BLaER1 (cell line): ENCODE data around the gene ABI2.

Experiments
- H3K27ac ChIP-seq: shearing (Covaris generic); formaldehyde crosslinking; 2 replicates; pipeline ENCODE4 v1.8.1; 2022
- H3K27me3 ChIP-seq: shearing (Covaris generic); formaldehyde crosslinking; 2 replicates; pipeline ENCODE4 v1.8.1; 2022
- H3K36me3 ChIP-seq: shearing (Covaris generic); formaldehyde crosslinking; 2 replicates; pipeline ENCODE4 v1.8.1; 2022
- H3K4me1 ChIP-seq: shearing (Covaris generic); formaldehyde crosslinking; 2 replicates; pipeline ENCODE4 v1.8.1; 2022
- H3K4me2 ChIP-seq: shearing (Covaris generic); formaldehyde crosslinking; 2 replicates; pipeline ENCODE4 v1.8.1; 2022
- H3K4me3 ChIP-seq: shearing (Covaris generic); formaldehyde crosslinking; 2 replicates; pipeline ENCODE4 v1.8.1; 2022
- H3K9ac ChIP-seq: shearing (Covaris generic); formaldehyde crosslinking; 2 replicates; pipeline ENCODE4 v1.8.1; 2022
- H3K9me3 ChIP-seq: shearing (Covaris generic); formaldehyde crosslinking; 2 replicates; pipeline ENCODE4 v1.8.1; 2022
- H4K20me1 ChIP-seq: shearing (Covaris generic); formaldehyde crosslinking; 2 replicates; pipeline ENCODE4 v1.8.1; 2022
- Cebpa-rat ChIP-seq: shearing (Covaris generic); IDR thresholded peaks from 2 replicates; pipeline ENCODE4 v1.8.1; 2022

ABI2 gene

DNA sequence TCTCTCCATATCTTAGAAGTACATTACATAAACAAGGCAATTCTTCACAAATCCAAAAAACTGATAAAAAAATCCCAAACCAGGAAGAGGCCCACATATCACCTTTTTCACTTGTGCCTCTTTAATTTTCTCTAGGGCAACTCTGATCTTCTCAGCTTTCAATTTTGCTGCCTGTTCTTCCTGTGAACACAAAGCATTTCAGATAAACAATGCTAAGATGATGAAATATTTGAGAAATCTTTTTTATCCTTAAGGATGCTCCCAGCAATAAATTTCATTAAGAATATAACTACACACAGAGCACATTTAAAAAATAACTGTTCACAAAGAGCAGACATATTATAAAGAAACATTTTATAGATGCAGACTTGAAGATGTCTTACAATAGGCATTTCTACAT is 133.6 kb downstream of the ABI2 start:
- TF ChIP-seq Cebpa-rat = no peak
- no peak overlapping the region for H3K4me3 ChIP-seq
- H3K9me3 ChIP-seq = no peaks in the 10 kb centered on the region
- no peak overlapping the region for H3K27ac ChIP-seq
- H3K36me3 ChIP-seq = no peaks in the 10 kb centered on the region
- H3K27me3 ChIP-seq = no peaks in the 10 kb centered on the region
- H4K20me1 ChIP-seq = no peaks in the 10 kb centered on the region
- H3K4me2 ChIP-seq = no peak overlapping the region
- no peak overlapping the region for H3K9ac ChIP-seq
- H3K4me1 ChIP-seq = no peaks in the 10 kb centered on the region

DNA sequence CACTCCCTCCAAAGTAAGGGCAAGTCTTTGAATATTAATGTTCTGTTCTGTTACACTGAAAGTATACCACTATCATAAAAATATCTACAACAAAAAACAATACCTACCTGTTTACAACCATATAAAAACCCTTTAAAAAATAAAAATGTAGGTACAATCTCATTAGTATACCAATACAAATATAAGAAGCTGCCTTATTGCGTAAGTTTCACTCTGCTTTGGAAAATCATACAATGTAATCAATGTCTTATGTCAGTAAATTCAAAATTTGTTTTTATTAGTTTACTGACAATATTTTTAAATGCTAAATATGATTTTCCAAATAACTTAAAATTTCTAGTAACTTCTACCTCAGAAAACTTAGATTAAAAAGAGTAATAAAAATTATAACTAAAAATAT is 134.1 kb downstream of the ABI2 start:
- no peak overlapping the region for H3K4me3 ChIP-seq
- no peak overlapping the region for H3K4me2 ChIP-seq
- no peaks in the 10 kb centered on the region for H3K36me3 ChIP-seq
- no peak overlapping the region for H3K9ac ChIP-seq
- no peak for TF ChIP-seq Cebpa-rat
- H4K20me1 ChIP-seq = no peaks in the 10 kb centered on the region
- H3K27ac ChIP-seq = no peak overlapping the region
- H3K9me3 ChIP-seq = no peaks in the 10 kb centered on the region
- H3K27me3 ChIP-seq = no peaks in the 10 kb centered on the region
- no peaks in the 10 kb centered on the region for H3K4me1 ChIP-seq

DNA sequence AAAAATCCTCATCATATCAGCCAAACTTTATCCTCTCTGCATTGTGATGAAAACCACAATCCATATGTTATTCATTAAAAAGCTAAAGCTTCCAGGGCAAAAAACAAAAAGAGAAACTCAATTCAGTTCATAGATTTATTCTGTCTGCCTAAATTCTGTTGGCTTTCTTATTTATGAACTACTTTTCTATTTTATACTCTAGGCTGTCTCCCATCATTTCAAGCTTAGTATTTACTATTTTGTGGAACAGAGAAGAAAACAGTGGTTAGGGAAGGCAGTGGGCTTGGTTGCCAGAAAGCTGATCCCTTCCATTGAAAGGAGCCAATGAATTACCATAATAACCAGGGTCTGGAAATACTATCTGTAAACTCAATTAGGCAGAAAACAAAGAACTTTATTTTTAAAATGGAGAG is 135.1 kb downstream of the ABI2 start:
- H3K27me3 ChIP-seq = no peaks in the 10 kb centered on the region
- H3K27ac ChIP-seq = no peak overlapping the region
- no peaks in the 10 kb centered on the region for H3K36me3 ChIP-seq
- TF ChIP-seq Cebpa-rat = no peak
- H3K9ac ChIP-seq = no peak overlapping the region
- no peak overlapping the region for H3K4me2 ChIP-seq
- H4K20me1 ChIP-seq = no peaks in the 10 kb centered on the region
- H3K9me3 ChIP-seq = no peaks in the 10 kb centered on the region
- no peaks in the 10 kb centered on the region for H3K4me1 ChIP-seq
- H3K4me3 ChIP-seq = no peak overlapping the region

DNA sequence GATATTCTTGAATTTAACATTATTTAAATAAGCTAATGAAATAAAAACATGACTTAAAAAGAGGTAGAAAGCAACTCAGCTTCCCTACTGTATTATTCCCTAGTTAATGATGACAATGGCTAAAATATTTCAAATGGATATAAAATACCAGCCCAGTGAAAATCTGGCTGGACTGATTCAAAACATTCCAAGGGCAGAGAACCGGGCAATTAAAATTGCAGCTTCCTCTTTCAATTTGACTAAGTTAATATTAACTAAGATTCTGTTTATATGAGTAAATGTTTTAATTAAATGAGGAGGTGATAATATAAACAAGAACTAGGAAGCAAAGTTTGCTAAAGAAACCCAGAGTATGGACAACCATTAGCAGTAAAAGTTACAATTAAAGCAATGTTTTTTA is 141.4 kb downstream of the ABI2 start:
- no peak overlapping the region for H3K4me2 ChIP-seq
- H4K20me1 ChIP-seq = no peaks in the 10 kb centered on the region
- no peaks in the 10 kb centered on the region for H3K4me1 ChIP-seq
- H3K9me3 ChIP-seq = no peaks in the 10 kb centered on the region
- no peaks in the 10 kb centered on the region for H3K27me3 ChIP-seq
- H3K4me3 ChIP-seq = no peak overlapping the region
- no peak overlapping the region for H3K9ac ChIP-seq
- no peak for TF ChIP-seq Cebpa-rat
- no peak overlapping the region for H3K27ac ChIP-seq
- H3K36me3 ChIP-seq = no peaks in the 10 kb centered on the region

DNA sequence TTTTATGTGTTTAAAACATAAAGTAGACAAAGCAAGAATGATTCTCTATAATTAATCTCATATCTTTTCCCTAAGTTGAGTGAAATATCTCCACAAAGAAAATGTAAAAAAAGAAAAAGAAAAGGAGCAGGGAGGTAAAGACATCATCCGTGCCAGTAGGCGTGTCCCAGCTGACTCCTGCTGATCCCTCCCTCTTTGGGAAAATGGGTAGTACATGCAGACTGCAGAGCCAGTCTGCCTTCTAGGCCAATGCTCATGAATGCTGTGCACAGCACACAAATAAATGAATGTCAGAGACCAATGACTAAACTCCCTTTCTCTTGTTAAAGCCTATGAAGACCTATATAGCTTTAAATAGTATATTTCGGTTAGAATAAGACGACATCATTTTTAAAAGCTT is 142.2 kb downstream of the ABI2 start:
- no peak overlapping the region for H3K4me2 ChIP-seq
- H3K4me1 ChIP-seq = no peaks in the 10 kb centered on the region
- no peaks in the 10 kb centered on the region for H3K27me3 ChIP-seq
- H3K9me3 ChIP-seq = no peaks in the 10 kb centered on the region
- no peak overlapping the region for H3K4me3 ChIP-seq
- H4K20me1 ChIP-seq = no peaks in the 10 kb centered on the region
- no peak overlapping the region for H3K9ac ChIP-seq
- H3K27ac ChIP-seq = no peak overlapping the region
- H3K36me3 ChIP-seq = no peaks in the 10 kb centered on the region
- no peak for TF ChIP-seq Cebpa-rat

DNA sequence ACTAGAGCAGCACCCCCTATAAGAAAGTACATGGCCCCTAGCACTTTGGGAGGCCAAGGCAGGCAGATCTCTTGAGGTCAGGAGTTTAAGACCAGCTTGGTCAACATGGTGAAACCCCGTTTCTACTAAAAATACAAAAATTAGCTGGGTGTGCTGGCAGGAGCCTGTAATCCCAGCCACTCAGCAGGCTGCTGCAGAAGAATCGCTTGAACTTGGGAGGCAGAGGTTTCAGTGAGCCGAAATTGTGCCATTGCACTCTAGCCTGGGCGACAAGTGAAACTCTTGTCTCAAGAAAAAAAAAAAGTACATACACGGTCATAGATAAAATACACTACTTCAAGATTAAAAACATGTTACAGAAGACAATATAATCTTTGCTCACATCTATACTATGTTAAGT is 143.1 kb downstream of the ABI2 start:
- no peaks in the 10 kb centered on the region for H3K36me3 ChIP-seq
- no peaks in the 10 kb centered on the region for H3K4me1 ChIP-seq
- no peaks in the 10 kb centered on the region for H4K20me1 ChIP-seq
- no peak overlapping the region for H3K4me2 ChIP-seq
- H3K4me3 ChIP-seq = no peak overlapping the region
- TF ChIP-seq Cebpa-rat = no peak
- H3K9ac ChIP-seq = no peak overlapping the region
- no peaks in the 10 kb centered on the region for H3K27me3 ChIP-seq
- no peak overlapping the region for H3K27ac ChIP-seq
- H3K9me3 ChIP-seq = no peaks in the 10 kb centered on the region

DNA sequence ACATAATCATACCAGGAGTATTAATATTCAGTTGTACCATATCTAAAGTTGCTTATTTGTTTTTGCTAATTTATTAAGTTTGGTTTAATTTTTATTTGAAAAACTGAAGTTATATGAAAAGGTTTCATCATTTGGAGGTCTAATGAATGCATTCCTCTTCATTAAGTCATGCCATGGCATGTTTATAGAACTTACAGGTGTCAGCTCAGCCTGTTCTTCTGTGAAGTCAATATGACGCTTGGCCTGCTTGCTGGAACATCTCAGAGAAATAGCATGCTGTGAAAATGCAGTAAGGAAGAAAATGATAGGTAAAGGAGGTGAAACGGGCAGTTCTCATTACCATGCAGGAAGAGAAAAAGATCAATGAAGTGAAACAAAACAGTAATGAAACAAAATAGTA is 148.7 kb downstream of the ABI2 start:
- H4K20me1 ChIP-seq = no peaks in the 10 kb centered on the region
- H3K9me3 ChIP-seq = no peaks in the 10 kb centered on the region
- no peaks in the 10 kb centered on the region for H3K27me3 ChIP-seq
- H3K9ac ChIP-seq = no peak overlapping the region
- H3K4me3 ChIP-seq = no peak overlapping the region
- no peak for TF ChIP-seq Cebpa-rat
- H3K4me2 ChIP-seq = no peak overlapping the region
- no peaks in the 10 kb centered on the region for H3K36me3 ChIP-seq
- no peaks in the 10 kb centered on the region for H3K4me1 ChIP-seq
- H3K27ac ChIP-seq = no peak overlapping the region

DNA sequence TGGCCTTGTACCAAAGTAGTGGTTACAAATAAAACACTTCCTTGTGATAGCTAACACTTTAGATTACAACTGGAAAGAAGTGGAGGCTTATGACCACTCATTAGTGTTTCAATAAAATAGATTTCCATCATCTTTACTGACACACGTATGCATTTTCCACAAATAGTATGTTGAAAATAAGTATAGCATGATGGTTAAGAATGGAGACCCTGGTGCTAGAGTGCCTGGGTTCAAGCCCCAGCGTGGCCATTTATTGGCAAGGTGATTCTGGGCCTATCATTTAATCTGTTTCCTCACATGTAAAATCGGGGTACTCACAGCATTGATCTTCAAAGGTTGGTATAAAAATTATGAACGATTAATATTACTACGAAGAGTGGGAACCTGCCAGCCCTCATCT is 152.4 kb downstream of the ABI2 start:
- Histone ChIP-seq H3K4me3 (no peak overlapping the region), H3K27me3 (no peaks in the 10 kb centered on the region), H3K36me3 (no peaks in the 10 kb centered on the region)

DNA sequence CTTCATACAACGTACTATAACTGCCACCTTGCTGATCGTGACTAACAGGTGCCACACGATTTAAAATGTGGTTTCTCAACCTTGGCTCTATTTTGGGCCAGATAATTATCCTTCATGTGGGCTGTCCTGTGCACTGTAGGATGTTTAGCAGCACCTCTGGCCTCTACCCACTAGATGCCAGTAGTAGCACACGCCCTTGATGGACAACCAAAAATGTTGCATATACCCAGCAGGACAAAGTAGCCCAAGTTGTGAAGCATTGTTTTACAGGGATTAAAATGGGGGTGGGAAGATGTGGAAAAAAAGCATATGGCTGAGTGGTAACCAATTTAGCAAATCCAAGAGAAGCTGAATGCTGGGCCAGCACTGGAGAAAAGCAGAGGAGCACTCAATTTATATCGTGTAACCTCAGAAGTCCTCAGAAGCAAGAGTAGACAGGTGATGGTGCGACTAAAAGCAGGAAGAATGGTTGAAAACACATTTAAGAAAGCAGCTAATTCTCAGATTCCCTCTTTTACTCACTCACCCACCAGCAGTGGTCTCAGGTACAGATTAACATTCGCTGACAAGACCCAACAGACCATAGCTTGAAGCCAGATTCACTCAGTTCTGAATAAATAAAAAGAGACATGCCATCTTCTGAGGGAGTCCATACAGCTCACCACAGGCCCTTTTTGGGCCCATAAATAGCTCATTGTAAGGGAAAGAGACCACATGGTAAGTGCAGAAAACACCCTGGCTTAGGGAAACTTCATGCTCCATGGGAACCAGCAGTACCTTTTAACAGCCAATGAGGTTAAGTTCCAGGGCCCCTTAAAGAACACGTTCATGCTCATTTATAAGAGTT is 156.3 kb downstream of the ABI2 start:
- Histone ChIP-seq H3K4me1 (peaks cover 4% of the 10 kb centered on the region; the same call in 1 of the 2 replicates), H4K20me1 (no peaks in the 10 kb centered on the region), H3K36me3 (no peaks in the 10 kb centered on the region), H3K4me3 (no peak overlapping the region), H3K9me3 (no peaks in the 10 kb centered on the region), H3K27me3 (no peaks in the 10 kb centered on the region), H3K9ac (no peak overlapping the region), H3K4me2 (no peak overlapping the region), H3K27ac (no peak overlapping the region)
- TF ChIP-seq Cebpa-rat = no peak

More for the DNA sequence above, 152.4 kb downstream of the ABI2 start:
- H3K27ac ChIP-seq = no peak overlapping the region
- no peak for TF ChIP-seq Cebpa-rat
- H3K4me2 ChIP-seq = no peak overlapping the region
- no peaks in the 10 kb centered on the region for H4K20me1 ChIP-seq
- no peaks in the 10 kb centered on the region for H3K9me3 ChIP-seq
- no peak overlapping the region for H3K9ac ChIP-seq
- peaks cover 4% of the 10 kb centered on the region; the same call in 1 of the 2 replicates for H3K4me1 ChIP-seq

DNA sequence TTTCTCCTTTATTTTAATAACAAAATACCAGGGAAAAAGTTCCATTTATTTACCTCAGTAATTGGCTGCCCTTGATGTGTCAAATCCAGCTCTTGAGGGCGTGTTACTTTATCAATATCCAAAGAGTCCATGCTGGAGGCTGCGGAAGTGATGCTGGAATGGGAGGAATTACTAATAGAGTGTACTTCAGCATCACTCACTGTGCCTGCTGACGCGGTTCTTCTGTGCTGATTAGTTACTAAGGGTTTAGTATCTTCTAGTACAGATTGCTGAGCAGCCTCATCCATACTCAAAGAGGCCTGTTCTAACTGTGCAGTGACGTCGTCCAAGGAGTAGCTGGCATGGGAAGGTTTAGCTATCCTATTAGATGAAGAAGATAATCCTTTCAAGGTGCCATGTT is 161.3 kb downstream of the ABI2 start:
- H3K4me2 ChIP-seq = no peak overlapping the region
- H3K4me3 ChIP-seq = no peak overlapping the region
- H3K27me3 ChIP-seq = 0 out of 2 replicates have a peak, but pooled peaks cover 3% of the 10 kb centered on the region
- H3K27ac ChIP-seq = no peak overlapping the region
- H3K36me3 ChIP-seq = no peaks in the 10 kb centered on the region
- no peaks in the 10 kb centered on the region for H3K9me3 ChIP-seq
- H4K20me1 ChIP-seq = no peaks in the 10 kb centered on the region
- H3K4me1 ChIP-seq = peaks cover 23% of the 10 kb centered on the region
- no peak for TF ChIP-seq Cebpa-rat
- no peak overlapping the region for H3K9ac ChIP-seq
